ENCODE results near the gene KCNQ5.
"Not testable (repeated sequence)": the region's sequence is repeated elsewhere in the genome, so short reads cannot be mapped to it uniquely, and the experiment has no call there.

Gene KCNQ5

GRCh38 chr6:72890233-72890632 lies 268.4 kb downstream of the KCNQ5 start:
- no peak overlapping the region for H3K27ac ChIP-seq (ENCODE audit: low read depth, low read length)
- H3K27me3 ChIP-seq (ENCODE audit: control insufficient read depth in 1 of 2, insufficient read depth in 2 of 2, low read length in 2 of 2) = no peaks in the 10 kb centered on the region
- no peak overlapping the region for H3K9ac ChIP-seq (ENCODE audit: low read length)
- H3K36me3 ChIP-seq (ENCODE audit: insufficient read depth, low read length) = no peaks in the 10 kb centered on the region
- H3K4me1 ChIP-seq (ENCODE audit: insufficient read depth, low read length) = no peaks in the 10 kb centered on the region
- no peaks in the 10 kb centered on the region for H3K9me3 ChIP-seq (ENCODE audit: low read length)
- H3K4me3 ChIP-seq (ENCODE audit: low read depth in 1 of 2, low read length in 2 of 2) = no peak overlapping the region

DNA sequence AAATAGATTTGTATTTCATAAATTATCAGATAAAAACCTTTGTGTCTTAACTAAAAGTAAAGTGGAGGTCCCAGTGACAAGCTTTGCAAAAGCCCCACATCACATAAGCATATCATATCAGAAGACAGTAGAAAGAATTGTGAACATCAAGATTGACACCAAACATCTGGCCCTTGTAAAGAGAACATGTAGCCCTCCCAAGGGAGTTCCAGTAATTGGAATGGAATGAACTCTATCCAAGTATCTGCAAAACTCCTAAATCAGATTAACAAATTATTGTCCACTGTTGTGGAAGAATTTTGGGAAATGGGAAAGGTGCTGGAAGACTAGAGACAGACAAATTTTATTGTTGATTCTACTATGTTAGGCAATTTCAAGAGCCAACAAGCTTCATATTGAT lies 268.8 kb downstream of the KCNQ5 start:
- H3K4me3 ChIP-seq (ENCODE audit: low read depth in 1 of 2, low read length in 2 of 2) = no peak overlapping the region
- H3K27me3 ChIP-seq (ENCODE audit: control insufficient read depth in 1 of 2, insufficient read depth in 2 of 2, low read length in 2 of 2) = no peaks in the 10 kb centered on the region
- H3K27ac ChIP-seq (ENCODE audit: low read depth, low read length) = no peak overlapping the region
- no peaks in the 10 kb centered on the region for H3K4me1 ChIP-seq (ENCODE audit: insufficient read depth, low read length)
- H3K9me3 ChIP-seq (ENCODE audit: low read length) = no peaks in the 10 kb centered on the region
- no peaks in the 10 kb centered on the region for H3K36me3 ChIP-seq (ENCODE audit: insufficient read depth, low read length)
- no peak overlapping the region for H3K9ac ChIP-seq (ENCODE audit: low read length)

- Histone ChIP-seq H3K4me3 (ENCODE audit: low read depth in 1 of 2, low read length in 2 of 2) (no peak overlapping the region), H3K9ac (ENCODE audit: low read length) (no peak overlapping the region), H3K27ac (ENCODE audit: low read depth, low read length) (no peak overlapping the region), H3K4me1 (ENCODE audit: insufficient read depth, low read length) (no peaks in the 10 kb centered on the region), H3K36me3 (ENCODE audit: insufficient read depth, low read length) (no peaks in the 10 kb centered on the region), H3K9me3 (ENCODE audit: low read length) (no peaks in the 10 kb centered on the region), H3K27me3 (ENCODE audit: control insufficient read depth in 1 of 2, insufficient read depth in 2 of 2, low read length in 2 of 2) (no peaks in the 10 kb centered on the region)
Observed at GRCh38 chr6:72892901-72893300, 271.0 kb downstream of the KCNQ5 start.

- Histone ChIP-seq H3K4me1 (ENCODE audit: insufficient read depth, low read length) (no peaks in the 10 kb centered on the region), H3K9me3 (ENCODE audit: low read length) (no peaks in the 10 kb centered on the region), H3K36me3 (ENCODE audit: insufficient read depth, low read length) (no peaks in the 10 kb centered on the region), H3K27me3 (ENCODE audit: control insufficient read depth in 1 of 2, insufficient read depth in 2 of 2, low read length in 2 of 2) (no peaks in the 10 kb centered on the region), H3K4me3 (ENCODE audit: low read depth in 1 of 2, low read length in 2 of 2) (no peak overlapping the region), H3K27ac (ENCODE audit: low read depth, low read length) (no peak overlapping the region), H3K9ac (ENCODE audit: low read length) (no peak overlapping the region)
Observed at GRCh38 chr6:72894091-72894490, 272.2 kb downstream of the KCNQ5 start.

DNA sequence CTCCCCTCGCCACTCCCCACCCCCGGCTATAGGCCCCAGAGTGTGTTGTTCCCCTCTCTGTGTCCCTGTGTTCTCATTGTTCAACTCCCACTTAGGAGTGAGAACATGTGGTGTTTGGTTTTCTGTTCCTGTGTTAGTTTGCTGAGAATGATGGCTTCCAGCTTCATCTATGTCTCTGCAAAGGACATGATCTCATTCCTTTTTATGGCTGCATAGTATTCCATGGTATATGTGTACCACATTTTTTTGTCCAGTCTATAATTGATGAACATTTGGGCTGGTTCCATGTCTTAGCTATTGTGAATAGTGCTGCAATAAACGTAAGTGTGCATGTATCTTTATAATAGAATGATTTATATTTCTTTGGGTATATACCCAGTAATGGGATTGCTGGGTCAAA lies 276.4 kb downstream of the KCNQ5 start:
- not testable (repeated sequence) for H3K4me3 ChIP-seq (ENCODE audit: low read depth in 1 of 2, low read length in 2 of 2); H3K36me3 ChIP-seq (ENCODE audit: insufficient read depth, low read length); H3K9me3 ChIP-seq (ENCODE audit: low read length); H3K27ac ChIP-seq (ENCODE audit: low read depth, low read length); H3K9ac ChIP-seq (ENCODE audit: low read length); H3K27me3 ChIP-seq (ENCODE audit: control insufficient read depth in 1 of 2, insufficient read depth in 2 of 2, low read length in 2 of 2); H3K4me1 ChIP-seq (ENCODE audit: insufficient read depth, low read length)

DNA sequence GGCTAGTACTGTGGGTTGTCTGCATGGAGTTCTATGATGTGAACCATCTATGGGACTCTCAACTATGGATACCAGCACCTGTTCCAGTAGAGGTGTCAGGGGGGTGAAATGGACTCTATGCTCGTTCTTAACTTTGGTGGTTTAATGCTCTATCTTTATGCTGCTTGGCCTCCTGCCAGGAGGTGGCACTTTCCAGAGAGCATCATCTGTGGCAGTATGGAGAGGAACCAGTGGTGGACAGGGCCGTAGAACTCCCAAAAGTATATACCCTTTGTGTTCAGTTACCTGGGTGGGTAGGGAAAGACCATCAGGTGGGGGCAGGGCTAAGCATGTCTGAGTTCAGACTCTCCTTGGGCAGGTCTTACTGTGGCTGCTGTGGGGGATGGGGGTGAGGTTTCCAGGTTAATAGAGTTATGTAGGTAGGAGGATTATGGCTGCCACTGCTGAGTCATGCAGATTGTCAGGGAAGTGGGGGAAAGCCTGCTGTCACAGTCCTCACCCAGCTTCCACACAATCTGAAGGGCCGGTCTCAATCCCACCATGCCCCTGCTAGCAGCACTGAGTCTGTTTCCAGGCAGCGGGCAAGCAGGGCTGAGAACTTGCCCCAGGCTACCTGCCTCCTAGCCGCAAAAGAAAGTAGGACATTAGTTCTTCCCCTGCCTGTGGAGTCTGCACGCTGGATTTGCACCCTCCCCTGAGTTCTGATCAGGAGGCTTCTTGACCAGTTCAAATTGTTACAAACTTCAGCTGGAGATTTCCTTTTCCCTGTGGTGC lies 284.0 kb downstream of the KCNQ5 start:
- Histone ChIP-seq H3K4me3 (ENCODE audit: low read depth in 1 of 2, low read length in 2 of 2) (no peak overlapping the region), H3K9me3 (ENCODE audit: low read length) (no peaks in the 10 kb centered on the region), H3K9ac (ENCODE audit: low read length) (no peak overlapping the region), H3K27me3 (ENCODE audit: control insufficient read depth in 1 of 2, insufficient read depth in 2 of 2, low read length in 2 of 2) (no peaks in the 10 kb centered on the region), H3K36me3 (ENCODE audit: insufficient read depth, low read length) (no peaks in the 10 kb centered on the region), H3K27ac (ENCODE audit: low read depth, low read length) (no peak overlapping the region), H3K4me1 (ENCODE audit: insufficient read depth, low read length) (no peaks in the 10 kb centered on the region)

DNA sequence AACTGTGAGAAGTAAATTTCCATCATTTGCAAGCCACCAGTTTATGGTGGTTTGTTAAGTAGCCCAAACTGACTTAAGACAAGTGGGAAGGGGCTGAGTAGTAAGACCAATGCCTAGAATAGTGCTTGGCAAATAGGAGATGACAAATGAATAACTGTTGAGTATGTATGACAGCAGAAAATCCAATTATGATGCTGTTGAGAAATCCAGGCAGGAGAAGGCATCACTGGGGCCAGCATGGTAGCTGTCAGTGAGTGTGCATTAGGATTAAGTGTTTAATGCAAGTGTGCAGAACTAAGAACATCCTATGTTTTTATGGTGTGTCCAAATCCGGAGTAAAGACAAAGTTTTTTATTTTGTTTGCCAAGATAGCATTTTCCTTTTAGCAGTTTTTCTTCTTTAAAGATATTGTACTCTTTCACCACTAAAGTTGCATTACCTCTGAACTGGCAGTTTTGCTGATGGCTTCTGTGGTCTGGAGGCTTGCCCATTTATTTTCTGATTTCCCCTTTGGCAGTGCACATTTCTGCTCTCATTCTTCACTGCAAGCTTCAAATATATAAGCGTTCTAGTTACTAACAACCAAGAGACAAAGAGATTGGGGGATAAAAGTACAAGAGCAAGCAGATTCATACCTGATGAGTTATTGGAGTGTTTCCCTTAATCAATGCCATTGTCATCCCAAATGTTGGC lies 289.7 kb downstream of the KCNQ5 start:
- no peaks in the 10 kb centered on the region for H3K9me3 ChIP-seq (ENCODE audit: low read length)
- no peaks in the 10 kb centered on the region for H3K27me3 ChIP-seq (ENCODE audit: control insufficient read depth in 1 of 2, insufficient read depth in 2 of 2, low read length in 2 of 2)
- no peak overlapping the region for H3K4me3 ChIP-seq (ENCODE audit: low read depth in 1 of 2, low read length in 2 of 2)
- H3K27ac ChIP-seq (ENCODE audit: low read depth, low read length) = no peak overlapping the region
- no peaks in the 10 kb centered on the region for H3K36me3 ChIP-seq (ENCODE audit: insufficient read depth, low read length)
- H3K4me1 ChIP-seq (ENCODE audit: insufficient read depth, low read length) = no peaks in the 10 kb centered on the region
- no peak overlapping the region for H3K9ac ChIP-seq (ENCODE audit: low read length)

DNA sequence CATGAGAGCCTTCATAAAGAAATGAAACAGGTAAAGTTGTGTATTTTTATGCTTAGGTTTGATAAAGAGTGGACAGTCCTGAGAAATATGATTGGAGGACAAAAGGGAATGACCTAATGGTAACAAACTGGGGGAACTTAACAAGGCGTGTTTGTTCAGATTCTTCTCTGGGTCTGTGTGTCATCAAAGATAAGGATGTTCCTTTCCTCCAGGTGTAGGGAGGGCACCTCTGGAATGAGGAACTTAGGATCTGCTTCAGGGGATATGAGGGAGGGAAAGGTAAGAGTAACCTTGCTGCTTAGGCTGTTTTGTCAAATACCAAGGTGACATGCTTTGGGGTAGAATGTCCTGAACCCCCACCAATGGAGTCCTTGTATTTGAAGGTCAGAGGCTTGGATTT lies 291.9 kb downstream of the KCNQ5 start:
- no peak overlapping the region for H3K9ac ChIP-seq (ENCODE audit: low read length)
- no peak overlapping the region for H3K27ac ChIP-seq (ENCODE audit: low read depth, low read length)
- H3K4me3 ChIP-seq (ENCODE audit: low read depth in 1 of 2, low read length in 2 of 2) = no peak overlapping the region
- no peaks in the 10 kb centered on the region for H3K27me3 ChIP-seq (ENCODE audit: control insufficient read depth in 1 of 2, insufficient read depth in 2 of 2, low read length in 2 of 2)
- H3K4me1 ChIP-seq (ENCODE audit: insufficient read depth, low read length) = no peaks in the 10 kb centered on the region
- no peaks in the 10 kb centered on the region for H3K9me3 ChIP-seq (ENCODE audit: low read length)
- H3K36me3 ChIP-seq (ENCODE audit: insufficient read depth, low read length) = no peaks in the 10 kb centered on the region

DNA sequence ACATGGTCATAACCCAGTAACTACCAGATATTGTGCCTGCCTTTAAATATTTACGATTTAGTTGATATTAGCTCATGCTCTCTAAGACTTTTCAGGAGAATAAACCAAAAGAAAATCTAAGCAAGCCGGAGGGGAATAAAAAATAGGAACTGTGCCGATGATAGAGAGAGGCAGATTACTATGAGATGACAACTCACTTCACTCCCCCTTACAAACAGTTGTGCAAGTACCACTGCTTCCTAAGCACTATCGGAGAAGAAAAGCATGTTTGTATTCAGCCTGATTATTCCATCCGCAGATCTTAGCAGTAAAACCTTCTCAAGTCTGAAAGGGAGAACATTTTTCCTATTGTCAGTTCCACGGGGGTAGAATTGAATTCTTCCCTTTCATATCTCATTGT lies 294.4 kb downstream of the KCNQ5 start:
- Histone ChIP-seq H3K27me3 (ENCODE audit: control insufficient read depth in 1 of 2, insufficient read depth in 2 of 2, low read length in 2 of 2) (no peaks in the 10 kb centered on the region), H3K36me3 (ENCODE audit: insufficient read depth, low read length) (no peaks in the 10 kb centered on the region), H3K27ac (ENCODE audit: low read depth, low read length) (no peak overlapping the region), H3K9me3 (ENCODE audit: low read length) (no peaks in the 10 kb centered on the region), H3K4me1 (ENCODE audit: insufficient read depth, low read length) (no peaks in the 10 kb centered on the region), H3K9ac (ENCODE audit: low read length) (no peak overlapping the region), H3K4me3 (ENCODE audit: low read depth in 1 of 2, low read length in 2 of 2) (no peak overlapping the region)

DNA sequence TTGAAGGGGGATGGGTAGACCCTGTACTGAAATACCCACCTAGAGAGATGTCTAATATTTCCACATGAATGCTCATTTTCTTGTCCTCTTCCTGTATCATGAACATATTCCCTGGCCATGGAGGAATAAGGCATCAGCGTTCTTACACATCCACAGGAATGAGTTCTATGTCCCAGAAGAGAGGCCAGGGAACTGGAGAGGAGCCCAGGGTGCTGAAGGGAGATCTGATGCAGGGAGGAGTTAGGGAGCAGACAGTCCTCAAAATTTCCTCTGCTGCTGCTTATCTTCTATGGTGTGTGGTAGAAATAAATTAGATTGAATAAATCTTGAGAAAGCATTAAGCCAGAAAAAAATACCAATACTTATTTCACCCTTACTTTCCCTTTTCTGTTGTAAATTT lies 295.0 kb downstream of the KCNQ5 start:
- Histone ChIP-seq H3K9me3 (ENCODE audit: low read length) (no peaks in the 10 kb centered on the region), H3K27ac (ENCODE audit: low read depth, low read length) (no peak overlapping the region)

DNA sequence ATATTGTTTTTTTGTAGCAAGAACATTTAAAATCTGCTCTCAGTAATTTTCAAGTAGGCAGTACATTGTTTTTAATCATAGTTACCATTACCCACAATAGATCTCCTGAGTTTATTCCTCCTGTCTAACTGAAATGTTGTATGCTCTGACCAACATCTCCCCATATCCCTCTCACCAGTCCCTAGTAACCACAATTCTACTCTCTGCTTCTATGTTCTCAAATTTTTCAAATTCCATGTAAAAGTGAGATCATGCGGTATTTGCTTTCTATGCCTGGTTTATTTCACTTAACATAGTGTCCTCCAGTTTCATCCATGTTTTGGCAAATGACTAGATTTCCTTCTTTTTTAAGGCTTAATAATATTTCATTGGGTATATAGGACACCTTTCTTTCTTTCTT lies 300.5 kb downstream of the KCNQ5 start:
- H3K36me3 ChIP-seq (ENCODE audit: insufficient read depth, low read length) = no peaks in the 10 kb centered on the region
- no peaks in the 10 kb centered on the region for H3K27me3 ChIP-seq (ENCODE audit: control insufficient read depth in 1 of 2, insufficient read depth in 2 of 2, low read length in 2 of 2)
- H3K9ac ChIP-seq (ENCODE audit: low read length) = no peak overlapping the region
- no peaks in the 10 kb centered on the region for H3K4me1 ChIP-seq (ENCODE audit: insufficient read depth, low read length)
- H3K9me3 ChIP-seq (ENCODE audit: low read length) = no peaks in the 10 kb centered on the region
- no peak overlapping the region for H3K4me3 ChIP-seq (ENCODE audit: low read depth in 1 of 2, low read length in 2 of 2)
- no peak overlapping the region for H3K27ac ChIP-seq (ENCODE audit: low read depth, low read length)

More for the DNA sequence above, 295.0 kb downstream of the KCNQ5 start:
- no peak overlapping the region for H3K9ac ChIP-seq (ENCODE audit: low read length)
- no peaks in the 10 kb centered on the region for H3K4me1 ChIP-seq (ENCODE audit: insufficient read depth, low read length)
- no peaks in the 10 kb centered on the region for H3K27me3 ChIP-seq (ENCODE audit: control insufficient read depth in 1 of 2, insufficient read depth in 2 of 2, low read length in 2 of 2)
- no peak overlapping the region for H3K4me3 ChIP-seq (ENCODE audit: low read depth in 1 of 2, low read length in 2 of 2)
- no peaks in the 10 kb centered on the region for H3K36me3 ChIP-seq (ENCODE audit: insufficient read depth, low read length)

DNA sequence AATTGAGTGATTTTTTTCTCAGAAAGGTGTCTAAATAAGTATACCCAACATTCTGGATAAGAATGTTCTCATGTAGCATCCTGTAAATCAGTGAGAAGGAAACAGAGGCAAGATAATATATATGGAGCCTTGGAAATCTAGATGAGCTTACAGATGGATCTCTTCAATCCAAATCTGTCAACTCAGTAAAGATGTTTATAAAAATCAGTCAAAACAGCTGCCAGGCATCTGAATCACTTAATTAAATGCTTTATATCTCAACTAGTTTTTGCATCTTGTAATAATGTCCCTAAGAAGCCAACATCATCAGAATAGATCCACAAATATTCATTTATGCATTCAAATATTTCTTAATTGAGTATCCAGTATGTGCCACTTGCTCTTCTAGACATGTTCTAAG lies 303.3 kb downstream of the KCNQ5 start:
- Histone ChIP-seq H3K27ac (ENCODE audit: low read depth, low read length) (no peak overlapping the region), H3K9me3 (ENCODE audit: low read length) (no peaks in the 10 kb centered on the region), H3K4me3 (ENCODE audit: low read depth in 1 of 2, low read length in 2 of 2) (no peak overlapping the region), H3K27me3 (ENCODE audit: control insufficient read depth in 1 of 2, insufficient read depth in 2 of 2, low read length in 2 of 2) (no peaks in the 10 kb centered on the region), H3K36me3 (ENCODE audit: insufficient read depth, low read length) (no peaks in the 10 kb centered on the region), H3K9ac (ENCODE audit: low read length) (no peak overlapping the region), H3K4me1 (ENCODE audit: insufficient read depth, low read length) (no peaks in the 10 kb centered on the region)

All from muscle layer of colon (tissue), 2 donors.